Progenitor cell of endocrine pancreas (in vitro differentiated cells): ENCODE results near the gene IVL. TPM values are rescaled to one million over a fixed set of nuclear protein-coding genes. Genes with fewer than 3 reads are reported as not detected.

Source experiments
- DNase-seq: peaks from one replicate; pipeline ENCODE4 v3.0.0; 2021; ENCODE audit warnings: low spot score; ENCODE audit not compliant: unreplicated experiment
- H3K27ac Mint-ChIP-seq: 2 replicates; pipeline ENCODE4 v1.8.0; 2021; ENCODE audit warnings: mild to moderate bottlenecking, moderate library complexity, mixed read lengths
- H3K27me3 Mint-ChIP-seq: 2 replicates; pipeline ENCODE4 v1.8.0; 2021; ENCODE audit warnings: mixed read lengths
- H3K36me3 Mint-ChIP-seq: 2 replicates; pipeline ENCODE4 v1.8.0; 2022; ENCODE audit warnings: mixed read lengths; ENCODE audit not compliant: insufficient read depth
- H3K4me1 Mint-ChIP-seq: 2 replicates; pipeline ENCODE4 v1.8.0; 2021; ENCODE audit warnings: low read depth, mixed read lengths
- H3K4me3 Mint-ChIP-seq: 2 replicates; pipeline ENCODE4 v1.8.0; 2021; ENCODE audit warnings: low read depth, mild to moderate bottlenecking, moderate library complexity, mixed read lengths
- H3K9me3 Mint-ChIP-seq: 2 replicates; pipeline ENCODE4 v1.8.0; 2021; ENCODE audit warnings: low read depth, mixed read lengths
- CTCF ChIP-seq: fragments of 200-600 bp; sonication (generic); IDR thresholded peaks from one replicate; pipeline ENCODE4 v1.5.0; 2021; ENCODE audit warnings: antibody characterized with exemption, mild to moderate bottlenecking; ENCODE audit not compliant: unreplicated experiment
- total RNA-seq: library from RNA; stranded (reverse); gene quantifications from 2 replicates; pipeline ENCODE4 v1.2.1, GENCODE V29; 2021

Gene IVL
- total RNA-seq, 1 donor from 2014 or later: not detected

GRCh38 chr1:152888126-152888525 lies 20.2 kb upstream of the IVL start:
- no peak overlapping the region for H3K27ac Mint-ChIP-seq
- no peak for DNase-seq
- no peaks in the 10 kb centered on the region for H3K36me3 Mint-ChIP-seq
- H3K4me3 Mint-ChIP-seq: no peak overlapping the region
- no peak for TF ChIP-seq CTCF
- no peaks in the 10 kb centered on the region for H3K27me3 Mint-ChIP-seq
- H3K9me3 Mint-ChIP-seq: peaks cover 55% of the 10 kb centered on the region
- H3K4me1 Mint-ChIP-seq: no peaks in the 10 kb centered on the region

GRCh38 chr1:152899027-152899426 lies 9.3 kb upstream of the IVL start:
- no peak for DNase-seq
- Mint-ChIP-seq H3K27ac (no peak overlapping the region), H3K36me3 (no peaks in the 10 kb centered on the region), H3K9me3 (peaks cover 58% of the 10 kb centered on the region), H3K27me3 (no peaks in the 10 kb centered on the region), H3K4me1 (no peaks in the 10 kb centered on the region), H3K4me3 (no peak overlapping the region)
- TF ChIP-seq CTCF: no peak

GRCh38 chr1:152899883-152900282 lies 8.5 kb upstream of the IVL start:
- H3K36me3 Mint-ChIP-seq: no peaks in the 10 kb centered on the region
- no peaks in the 10 kb centered on the region for H3K27me3 Mint-ChIP-seq
- H3K9me3 Mint-ChIP-seq: peaks cover 51% of the 10 kb centered on the region
- DNase-seq: no peak
- no peak overlapping the region for H3K4me3 Mint-ChIP-seq
- no peaks in the 10 kb centered on the region for H3K4me1 Mint-ChIP-seq
- no peak for TF ChIP-seq CTCF
- H3K27ac Mint-ChIP-seq: no peak overlapping the region

- Mint-ChIP-seq H3K27ac (no peak overlapping the region), H3K27me3 (no peaks in the 10 kb centered on the region), H3K4me1 (no peaks in the 10 kb centered on the region), H3K36me3 (no peaks in the 10 kb centered on the region), H3K4me3 (no peak overlapping the region), H3K9me3 (peaks cover 48% of the 10 kb centered on the region)
- no peak for TF ChIP-seq CTCF
- DNase-seq: no peak
These were observed 6.7 kb upstream of the IVL start for GRCh38 chr1:152901631-152902030.

GRCh38 chr1:152902636-152903035 lies 5.7 kb upstream of the IVL start:
- H3K9me3 Mint-ChIP-seq: peaks cover 41% of the 10 kb centered on the region
- no peaks in the 10 kb centered on the region for H3K27me3 Mint-ChIP-seq
- H3K4me3 Mint-ChIP-seq: no peak overlapping the region
- no peak for DNase-seq
- no peak for TF ChIP-seq CTCF
- H3K4me1 Mint-ChIP-seq: no peaks in the 10 kb centered on the region
- H3K27ac Mint-ChIP-seq: no peak overlapping the region
- no peaks in the 10 kb centered on the region for H3K36me3 Mint-ChIP-seq
